ENCODE data around the gene TNIP1.

GRCh38 chr5:151053796-151054462, 26.9 kb downstream of the TNIP1 start:
- TF ChIP-seq POLR2A (IDR thresholded peaks at IDR 0.05), result no peak
- no peak for TF ChIP-seq CTCF (IDR thresholded peaks at IDR 0.05)
- TF ChIP-seq EP300 (IDR thresholded peaks at IDR 0.05), result no peak
- TF ChIP-seq POLR2AphosphoS5 (IDR thresholded peaks at IDR 0.05), result no peak

Data from stomach (tissue), 4 donors.